Gastrocnemius medialis (tissue), 4 donors: ENCODE measurements around the gene HIPK2. TPM values are rescaled to one million over a fixed set of nuclear protein-coding genes. Genes with fewer than 3 reads are reported as not detected.

ENCODE experiments used
- ATAC-seq, 2 donors: fragments of 150-250 bp; one replicate each; pipeline ENCODE4 v1.9.1; 2016
- DNase-seq, 2 donors: peaks; one replicate each; pipeline ENCODE4 v3.0.0-alpha.2; 2019
- H3K27ac ChIP-seq, 4 donors: fragments of 200-600 bp; sonication (generic); 1 replicate in 1 of 4; 2 replicates in 3 of 4; pipeline ENCODE4 v1.5.1; 2016 to 2018; ENCODE audit warnings: mild to moderate bottlenecking in 2 of 4, moderate library complexity in 1 of 4
- H3K27me3 ChIP-seq, 3 donors: fragments of 200-600 bp; sonication (generic) in 2 of 3; 1 replicate in 1 of 3; 2 replicates in 2 of 3; pipeline versions ENCODE4 v1.5.1 to v1.6.0; 2016 to 2019; ENCODE audit warnings: mild to moderate bottlenecking in 1 of 3, moderate library complexity in 1 of 3
- H3K36me3 ChIP-seq, 2 donors: fragments of 200-600 bp; sonication (generic) in 1 of 2; one replicate each; pipeline ENCODE4 v1.5.1; 2017 to 2018
- H3K4me1 ChIP-seq, 2 donors: fragments of 200-600 bp; sonication (generic) in 1 of 2; one replicate each; pipeline ENCODE4 v1.5.1; 2016 to 2017; ENCODE audit warnings: mild to moderate bottlenecking in 2 of 2
- H3K4me3 ChIP-seq, 4 donors: fragments of 200-600 bp; sonication (generic) in 3 of 4; 1 replicate in 1 of 4; 2 replicates in 3 of 4; pipeline ENCODE4 v1.5.1; 2016 to 2019; ENCODE audit warnings: mild to moderate bottlenecking in 2 of 4
- H3K9me3 ChIP-seq, 3 donors: fragments of 200-600 bp; sonication (generic) in 2 of 3; 1 replicate in 1 of 3; 2 replicates in 2 of 3; pipeline ENCODE4 v1.5.1; 2016 to 2019
- POLR2A ChIP-seq, 2 donors: fragments of 450-650 bp; IDR thresholded peaks; one replicate each; pipeline ENCODE4 v1.6.1; 2017; ENCODE audit warnings: antibody characterized with exemption in 2 of 2, mild to moderate bottlenecking in 2 of 2, moderate library complexity in 2 of 2
- in situ Hi-C, 4 donors: fragments of 200-750 bp; cut with MboI; loops; one replicate each; pipeline versions ENCODE4 v1.15.0 to v1.8.0; 2017; ENCODE audit warnings: low sequenced_read_pairs in 4 of 4
- intact Hi-C: fragments of 100-400 bp; cut with DNase I; formaldehyde crosslinking; loops from one replicate; pipeline ENCODE4 v1.15.1; 2023; ENCODE audit warnings: low total_unique reads
- total RNA-seq, 4 donors: library from RNA; depleted of rRNA; stranded (reverse); fragments of >200 nt; gene quantifications; one replicate each; pipeline versions ENCODE4 v1.1.0 to v1.2.3, GENCODE V29; 2016
- TF ChIP-seq, protein P1 (sequence below), 5 experiments: fragments of 450-650 bp in 3 of 5; fragments of 200-600 bp in 2 of 5; sonication (generic) in 2 of 5; IDR thresholded peaks in 4 of 5; conservative IDR thresholded peaks in 1 of 5; 1 replicate in 4 of 5; 2 replicates in 1 of 5; pipeline ENCODE4 v1.5.1; 2016 to 2019; ENCODE audit warnings: antibody characterized with exemption in 5 of 5, mild to moderate bottlenecking in 3 of 5, moderate library complexity in 3 of 5

HIPK2 gene
- total RNA-seq, 4 donors from 2014 or later = 30.5 to 77.4 (median 58.9) TPM

DNA sequence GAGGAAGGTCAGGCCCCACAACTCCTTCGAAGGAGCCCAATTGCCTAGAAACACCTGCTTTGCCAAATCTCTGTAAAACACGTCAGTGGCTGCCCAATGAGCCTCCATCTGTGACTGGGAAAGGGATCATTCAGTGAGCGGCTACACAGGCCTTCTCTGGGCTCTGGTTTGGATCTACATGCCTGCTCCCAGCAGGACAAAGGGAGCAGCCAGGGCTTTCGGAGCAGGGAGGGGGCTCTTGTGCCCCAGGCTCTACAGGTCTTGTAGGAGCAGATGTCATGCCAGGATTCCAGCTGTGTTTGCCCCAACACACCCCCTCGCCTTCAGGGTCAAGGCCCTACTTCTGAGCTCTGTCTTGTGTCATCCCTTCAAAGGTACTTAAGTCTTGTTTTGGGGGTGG lies 180.8 kb downstream of the HIPK2 start:
- intact Hi-C loops = no loop called here
- Histone ChIP-seq H3K27ac (no peak overlapping the region), H3K27me3 (no peaks in the 10 kb centered on the region), H3K36me3 (peaks cover 0 to 87% of the 10 kb centered on the region in 2 donors), H3K4me3 (no peak overlapping the region), H3K4me1 (no peaks in the 10 kb centered on the region), H3K9me3 (no peaks in the 10 kb centered on the region)
- no peak for DNase-seq
- no peak for ATAC-seq
- TF ChIP-seq, protein P1, sequence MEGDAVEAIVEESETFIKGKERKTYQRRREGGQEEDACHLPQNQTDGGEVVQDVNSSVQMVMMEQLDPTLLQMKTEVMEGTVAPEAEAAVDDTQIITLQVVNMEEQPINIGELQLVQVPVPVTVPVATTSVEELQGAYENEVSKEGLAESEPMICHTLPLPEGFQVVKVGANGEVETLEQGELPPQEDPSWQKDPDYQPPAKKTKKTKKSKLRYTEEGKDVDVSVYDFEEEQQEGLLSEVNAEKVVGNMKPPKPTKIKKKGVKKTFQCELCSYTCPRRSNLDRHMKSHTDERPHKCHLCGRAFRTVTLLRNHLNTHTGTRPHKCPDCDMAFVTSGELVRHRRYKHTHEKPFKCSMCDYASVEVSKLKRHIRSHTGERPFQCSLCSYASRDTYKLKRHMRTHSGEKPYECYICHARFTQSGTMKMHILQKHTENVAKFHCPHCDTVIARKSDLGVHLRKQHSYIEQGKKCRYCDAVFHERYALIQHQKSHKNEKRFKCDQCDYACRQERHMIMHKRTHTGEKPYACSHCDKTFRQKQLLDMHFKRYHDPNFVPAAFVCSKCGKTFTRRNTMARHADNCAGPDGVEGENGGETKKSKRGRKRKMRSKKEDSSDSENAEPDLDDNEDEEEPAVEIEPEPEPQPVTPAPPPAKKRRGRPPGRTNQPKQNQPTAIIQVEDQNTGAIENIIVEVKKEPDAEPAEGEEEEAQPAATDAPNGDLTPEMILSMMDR (IDR thresholded peaks at IDR 0.05 in 4 of 5, conservative IDR thresholded peaks at IDR 0.05 in 1 of 5) = no peak
- no peak for TF ChIP-seq POLR2A (IDR thresholded peaks at IDR 0.05)
- in situ Hi-C loops = loop anchor here in 1 of 4 donors (10.0 kb wide), 1 partner anchor 92 kb away; no protein-coding TSS in a partner anchor

DNA sequence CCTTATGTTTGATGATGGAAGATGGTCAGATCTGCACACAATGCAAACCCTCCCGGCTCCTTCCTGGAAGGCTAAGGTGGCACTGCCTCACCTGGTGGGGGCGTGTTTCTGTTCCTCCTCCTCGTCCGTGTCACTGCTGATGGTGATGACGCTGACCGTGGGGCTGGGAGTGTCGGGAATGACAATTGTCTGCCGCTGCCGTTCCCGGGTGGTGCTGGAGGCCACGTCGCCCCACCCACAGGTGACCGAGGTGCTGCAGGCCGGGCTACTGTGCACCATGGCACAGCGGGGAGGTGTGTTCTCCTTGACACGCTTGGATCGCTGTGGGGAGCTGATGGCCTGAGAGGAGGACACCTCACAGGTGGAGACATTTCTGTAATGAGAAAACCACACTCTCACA lies 181.2 kb downstream of the HIPK2 start:
- no peaks in the 10 kb centered on the region for H3K9me3 ChIP-seq
- H3K36me3 ChIP-seq = peaks cover 0 to 85% of the 10 kb centered on the region in 2 donors
- H3K4me1 ChIP-seq = no peaks in the 10 kb centered on the region
- DNase-seq (no peak), ATAC-seq (no peak)
- intact Hi-C loops (no loop called here), in situ Hi-C loops (loop anchor here in 1 of 4 donors (10.0 kb wide), 1 partner anchor 92 kb away; no protein-coding TSS in a partner anchor)
- H3K27me3 ChIP-seq = no peaks in the 10 kb centered on the region
- no peak for TF ChIP-seq POLR2A (IDR thresholded peaks at IDR 0.05)
- TF ChIP-seq, protein P1 (IDR thresholded peaks at IDR 0.05 in 4 of 5, conservative IDR thresholded peaks at IDR 0.05 in 1 of 5) = no peak
- H3K4me3 ChIP-seq = no peak overlapping the region
- H3K27ac ChIP-seq = no peak overlapping the region

DNA sequence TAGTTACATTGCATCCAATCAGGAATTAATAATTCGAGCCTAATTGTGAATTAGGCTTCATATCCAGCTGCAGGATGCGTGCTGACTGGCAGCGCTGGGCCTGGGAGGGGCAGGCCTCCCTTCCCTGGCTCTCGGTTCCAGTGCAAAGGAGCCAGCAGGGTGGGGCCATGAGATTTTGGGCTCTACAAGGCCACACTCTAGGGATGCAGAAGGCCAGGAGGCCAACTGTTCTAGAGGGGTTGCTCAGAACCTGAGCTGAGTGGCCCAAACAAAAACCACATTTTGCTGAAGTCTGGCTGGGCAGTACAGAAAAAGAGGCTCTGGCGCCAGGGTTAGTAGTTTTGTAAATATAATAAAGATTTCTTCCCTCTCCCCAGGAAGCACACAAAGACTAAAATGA lies 182.0 kb downstream of the HIPK2 start:
- TF ChIP-seq POLR2A (IDR thresholded peaks at IDR 0.05) = no peak
- TF ChIP-seq, protein P1 (IDR thresholded peaks at IDR 0.05 in 4 of 5, conservative IDR thresholded peaks at IDR 0.05 in 1 of 5) = no peak
- DNase-seq = no peak
- intact Hi-C loops (no loop called here), in situ Hi-C loops (loop anchor here in 1 of 4 donors (10.0 kb wide), 1 partner anchor 91 kb away; no protein-coding TSS in a partner anchor)
- Histone ChIP-seq H3K27me3 (no peaks in the 10 kb centered on the region), H3K4me1 (no peaks in the 10 kb centered on the region), H3K36me3 (peaks cover 0 to 85% of the 10 kb centered on the region in 2 donors), H3K9me3 (no peaks in the 10 kb centered on the region), H3K4me3 (no peak overlapping the region), H3K27ac (no peak overlapping the region)
- ATAC-seq = no peak

DNA sequence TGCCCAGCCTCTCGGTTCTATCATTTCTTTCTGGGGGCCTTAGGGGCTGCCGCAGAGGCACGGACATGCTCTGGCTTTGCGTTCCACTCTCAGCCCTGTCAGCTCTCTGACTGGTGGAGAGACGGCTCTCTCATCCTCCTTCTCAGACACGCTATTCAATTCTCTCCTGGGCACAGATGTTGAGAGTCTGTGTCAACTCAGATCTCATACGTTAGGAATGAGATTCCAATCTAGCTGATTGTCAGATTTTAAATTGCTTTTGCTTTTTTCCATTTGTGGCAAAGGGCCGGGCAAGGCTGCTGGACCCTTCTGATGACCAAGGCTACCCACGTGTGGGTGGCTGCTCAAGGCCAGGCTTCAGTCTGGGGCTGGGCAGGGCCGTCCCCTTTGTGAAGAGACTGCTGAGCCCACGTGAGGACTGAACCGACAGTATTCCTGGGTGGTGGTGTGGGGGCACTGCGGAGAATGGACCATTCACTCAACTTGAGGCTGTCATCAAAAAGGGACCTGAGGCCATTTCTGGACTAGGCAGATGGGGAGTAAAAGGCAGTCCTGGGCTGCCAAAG lies 182.8 kb downstream of the HIPK2 start:
- H3K27me3 ChIP-seq = no peaks in the 10 kb centered on the region
- H3K4me3 ChIP-seq = no peak overlapping the region
- no peaks in the 10 kb centered on the region for H3K4me1 ChIP-seq
- H3K36me3 ChIP-seq = peaks cover 0 to 83% of the 10 kb centered on the region in 2 donors
- no peak for DNase-seq
- H3K27ac ChIP-seq = no peak overlapping the region
- H3K9me3 ChIP-seq = no peaks in the 10 kb centered on the region
- in situ Hi-C loops = loop anchor here in 1 of 4 donors (10.0 kb wide), 1 partner anchor 90 kb away; no protein-coding TSS in a partner anchor
- intact Hi-C loops = no loop called here
- TF ChIP-seq, protein P1 (IDR thresholded peaks at IDR 0.05 in 4 of 5, conservative IDR thresholded peaks at IDR 0.05 in 1 of 5) = no peak
- ATAC-seq = no peak
